ENCODE measurements around the gene PLXNA2. TPM values are rescaled to one million over a fixed set of nuclear protein-coding genes. Genes with fewer than 3 reads are reported as not detected.

The PLXNA2 gene
- total RNA-seq, 6 experiments from 2014 or later = 20.9 to 29.9 (median 28.1) TPM

GRCh38 chr1:208227366-208227765 is 16.8 kb downstream of the PLXNA2 start:
- no peak for DNase-seq
- Mint-ChIP-seq H3K9me3 (no peaks in the 10 kb centered on the region), H3K27me3 (ENCODE audit: insufficient read depth) (no peaks in the 10 kb centered on the region), H3K27ac (no peak overlapping the region), H3K4me3 (no peak overlapping the region), H3K4me1 (ENCODE audit: low read depth) (peaks cover 67% of the 10 kb centered on the region), H3K36me3 (ENCODE audit: low read depth) (peaks cover 14% of the 10 kb centered on the region; the same call in 1 of the 2 replicates)
- TF ChIP-seq CTCF (IDR thresholded peaks at IDR 0.05) = no peak

DNA sequence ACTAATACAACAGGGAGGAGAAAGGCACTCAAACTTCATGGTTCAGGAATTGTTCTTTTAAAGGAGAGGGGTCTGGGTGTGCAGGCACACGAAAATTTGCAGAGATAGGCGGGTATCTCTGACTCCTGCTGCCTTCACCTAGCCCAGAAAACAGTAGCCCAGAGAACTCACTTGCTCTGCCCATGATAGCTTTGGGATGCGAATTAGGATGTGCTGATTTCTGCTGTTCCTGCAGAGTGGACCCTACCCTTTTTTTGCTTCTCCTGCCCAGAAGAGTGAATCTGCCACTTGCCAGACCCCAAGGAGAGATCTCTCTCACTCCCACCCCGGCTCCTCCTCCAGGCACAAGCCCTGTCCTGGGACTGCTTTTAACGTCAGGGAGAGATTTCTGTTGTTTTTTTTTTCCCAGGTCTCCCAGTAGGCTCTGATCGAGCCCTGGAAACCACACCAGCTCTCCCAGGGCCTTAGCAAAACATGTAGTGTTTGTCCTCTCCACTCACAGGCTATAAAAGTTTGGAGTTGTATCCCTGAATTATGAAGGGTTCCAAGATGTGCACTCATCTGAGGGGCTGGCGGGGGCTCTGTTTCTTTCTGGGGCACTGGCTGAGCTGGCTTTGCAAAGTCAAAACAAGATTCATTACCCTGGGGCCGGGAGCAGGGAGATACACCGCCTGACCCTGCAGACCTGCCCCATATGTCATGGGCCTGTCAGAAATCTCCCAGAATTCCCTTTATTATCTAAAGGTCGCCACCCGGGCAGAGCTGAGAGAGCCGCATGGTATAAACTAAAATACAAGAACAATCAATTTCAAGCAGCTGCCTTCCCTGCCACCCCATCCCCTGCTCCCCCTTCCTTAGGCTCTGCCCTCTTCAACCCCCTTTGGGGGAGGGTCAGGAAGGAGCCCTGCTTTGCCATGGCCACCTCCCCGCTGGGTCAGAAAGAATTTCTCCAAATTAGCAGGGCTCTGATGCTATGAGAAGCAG is 17.9 kb downstream of the PLXNA2 start:
- Mint-ChIP-seq H3K4me1 (ENCODE audit: low read depth) (peaks cover 67% of the 10 kb centered on the region), H3K4me3 (no peak overlapping the region), H3K9me3 (no peaks in the 10 kb centered on the region), H3K27me3 (ENCODE audit: insufficient read depth) (no peaks in the 10 kb centered on the region), H3K36me3 (ENCODE audit: low read depth) (peaks cover 14% of the 10 kb centered on the region; the same call in 1 of the 2 replicates), H3K27ac (peak overlapping the region; percentile 22; the same call in 1 of the 2 replicates)
- DNase-seq = no peak
- no peak for TF ChIP-seq CTCF (IDR thresholded peaks at IDR 0.05)

DNA sequence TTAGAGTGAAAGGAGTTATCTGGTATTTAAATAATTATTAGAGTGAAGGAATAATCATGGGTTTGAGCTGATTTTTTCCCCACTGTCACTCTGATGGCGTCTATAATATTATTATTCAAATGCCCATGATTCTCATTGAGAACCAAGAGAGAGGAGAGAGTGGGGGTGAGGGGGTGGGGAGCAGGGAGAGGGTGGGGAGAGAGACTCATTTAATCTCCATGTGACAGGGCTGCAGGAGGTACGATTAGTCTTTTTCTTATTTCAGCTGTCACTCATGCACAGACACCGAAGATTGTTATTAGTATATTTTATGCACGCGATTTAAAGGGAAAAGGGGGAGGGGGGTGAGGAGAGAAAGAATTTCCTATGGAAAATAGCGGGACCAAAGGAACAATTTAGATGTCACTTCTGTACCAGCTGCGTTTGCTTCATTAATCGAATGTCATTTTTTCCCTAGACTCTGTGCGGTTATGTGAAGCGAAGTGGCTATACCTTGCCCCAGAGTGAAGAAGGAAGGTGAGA is 19.9 kb downstream of the PLXNA2 start:
- peaks cover 73% of the 10 kb centered on the region for H3K4me1 Mint-ChIP-seq (ENCODE audit: low read depth)
- 0 out of 2 replicates have a peak overlapping the region, but pooled peaks have one; percentile 96 for H3K27ac Mint-ChIP-seq
- no peak for DNase-seq
- H3K36me3 Mint-ChIP-seq (ENCODE audit: low read depth) = peaks cover 14% of the 10 kb centered on the region; the same call in 1 of the 2 replicates
- no peaks in the 10 kb centered on the region for H3K9me3 Mint-ChIP-seq
- no peak for TF ChIP-seq CTCF (IDR thresholded peaks at IDR 0.05)
- no peak overlapping the region for H3K4me3 Mint-ChIP-seq
- H3K27me3 Mint-ChIP-seq (ENCODE audit: insufficient read depth) = no peaks in the 10 kb centered on the region

GRCh38 chr1:208223136-208223535 is 21.0 kb downstream of the PLXNA2 start:
- no peaks in the 10 kb centered on the region for H3K27me3 Mint-ChIP-seq (ENCODE audit: insufficient read depth)
- DNase-seq = no peak
- H3K4me3 Mint-ChIP-seq = peak overlapping the region; percentile 61
- TF ChIP-seq CTCF (IDR thresholded peaks at IDR 0.05) = no peak
- H3K4me1 Mint-ChIP-seq (ENCODE audit: low read depth) = peaks cover 73% of the 10 kb centered on the region
- peaks cover 6% of the 10 kb centered on the region; the same call in 1 of the 2 replicates for H3K36me3 Mint-ChIP-seq (ENCODE audit: low read depth)
- H3K27ac Mint-ChIP-seq = peak overlapping the region; percentile 96
- no peaks in the 10 kb centered on the region for H3K9me3 Mint-ChIP-seq

GRCh38 chr1:208222376-208223126 is 21.6 kb downstream of the PLXNA2 start:
- Mint-ChIP-seq H3K27ac (peak overlapping the region; percentile 96), H3K4me3 (peak overlapping the region; percentile 61), H3K4me1 (ENCODE audit: low read depth) (peaks cover 71% of the 10 kb centered on the region), H3K9me3 (no peaks in the 10 kb centered on the region), H3K27me3 (ENCODE audit: insufficient read depth) (no peaks in the 10 kb centered on the region), H3K36me3 (ENCODE audit: low read depth) (peaks cover 4% of the 10 kb centered on the region; the same call in 1 of the 2 replicates)
- TF ChIP-seq CTCF (IDR thresholded peaks at IDR 0.05) = no peak
- no peak for DNase-seq
